SK-N-SH (cell line): ENCODE data around the gene SYT5. TPM values are rescaled to one million over a fixed set of nuclear protein-coding genes. Genes with fewer than 3 reads are reported as not detected.

Experiments
- CTCF ChIA-PET: fragments of 300-600, 350-600 bp; formaldehyde crosslinking; extraction: SDS; loops from one replicate; lab custom pipeline; 2021; lab: Yijun Ruan, JAX
- POLR2A ChIA-PET: fragments of 350-600 bp; sonication (Branson Sonifier 250); formaldehyde crosslinking; extraction: SDS; loops from one replicate; lab custom pipeline; 2020; ENCODE audit warnings: antibody characterized with exemption, inconsistent platforms; lab: Yijun Ruan, JAX
- DNase-seq: peaks from one replicate; pipeline ENCODE4 v3.0.0; 2012
- H2AFZ ChIP-seq: fragments of 200-600 bp; sonication (generic); 2 replicates; pipeline ENCODE4 v1.8.1; 2016; ENCODE audit warnings: antibody characterized with exemption, mild to moderate bottlenecking, low read depth
- H3F3A ChIP-seq: fragments of 200-600 bp; sonication (generic); replicated peaks from 2 replicates; pipeline ENCODE3; 2016; ENCODE audit warnings: antibody characterized with exemption, mild to moderate bottlenecking; ENCODE audit not compliant: insufficient read depth
- H3K27ac ChIP-seq, 2 experiments: fragments of 200-500 bp in 1 of 2; fragments of 200-600 bp in 1 of 2; sonication (Bioruptor generic) in 1 of 2; sonication (generic), shearing (Covaris generic) in 1 of 2; 2 replicates each; pipeline versions ENCODE4 v1.5.1 to v1.6.1; 2014 to 2016; ENCODE audit warnings: low read depth in 2 of 2, inconsistent platforms in 1 of 2, low read length in 1 of 2, mild to moderate bottlenecking in 1 of 2, mixed read lengths in 1 of 2
- H3K27me3 ChIP-seq: fragments of 200-600 bp; sonication (generic), shearing (Covaris generic); 2 replicates; pipeline ENCODE4 v1.6.1; 2016; ENCODE audit warnings: mixed run types; ENCODE audit not compliant: insufficient read depth
- H3K36me3 ChIP-seq, 2 experiments: fragments of 200-500 bp in 1 of 2; fragments of 200-600 bp in 1 of 2; sonication (Bioruptor generic) in 1 of 2; sonication (generic) in 1 of 2; replicated peaks in 1 of 2; 2 replicates each; pipeline versions ENCODE3 to v1.5.1; 2014 to 2016; ENCODE audit warnings: low read length in 1 of 2, mild to moderate bottlenecking in 1 of 2; ENCODE audit not compliant: insufficient read depth in 2 of 2, control insufficient read depth in 1 of 2
- H3K4me1 ChIP-seq, 2 experiments: fragments of 200-500 bp in 1 of 2; fragments of 200-600 bp in 1 of 2; sonication (Bioruptor generic) in 1 of 2; sonication (generic), shearing (Covaris generic) in 1 of 2; 2 replicates each; pipeline versions ENCODE4 v1.5.1 to v1.6.1; 2014 to 2016; ENCODE audit warnings: low read depth in 1 of 2, low read length in 1 of 2, mixed run types in 1 of 2; ENCODE audit not compliant: insufficient read depth in 2 of 2, control insufficient read depth in 1 of 2
- H3K4me2 ChIP-seq: fragments of 200-600 bp; sonication (generic), shearing (Covaris generic); 2 replicates; pipeline ENCODE4 v1.6.1; 2017; ENCODE audit warnings: mixed run types
- H3K4me3 ChIP-seq, 2 experiments: fragments of 200-500 bp in 1 of 2; fragments of 200-600 bp in 1 of 2; sonication (Bioruptor generic) in 1 of 2; sonication (generic), shearing (Covaris generic) in 1 of 2; 2 replicates each; pipeline versions ENCODE4 v1.5.1 to v1.8.1; 2014 to 2016; ENCODE audit warnings: low read depth in 2 of 2, inconsistent platforms in 1 of 2, low read length in 1 of 2, mild to moderate bottlenecking in 1 of 2, mixed read lengths in 1 of 2, moderate library complexity in 1 of 2
- H3K79me2 ChIP-seq: fragments of 200-600 bp; sonication (generic); 2 replicates; pipeline ENCODE4 v1.8.1; 2017; ENCODE audit warnings: mild to moderate bottlenecking; ENCODE audit not compliant: insufficient read depth
- H3K9ac ChIP-seq: fragments of 200-600 bp; sonication (generic); 2 replicates; pipeline ENCODE4 v1.6.1; 2017; ENCODE audit warnings: mixed run types
- H3K9me2 ChIP-seq: fragments of 200-600 bp; sonication (generic); 2 replicates; pipeline ENCODE4 v1.6.1; 2017; ENCODE audit warnings: mixed run types
- H3K9me3 ChIP-seq: fragments of 200-600 bp; sonication (generic); 2 replicates; pipeline ENCODE4 v1.6.1; 2017; ENCODE audit warnings: mixed run types, mild to moderate bottlenecking, moderate library complexity
- H4K20me1 ChIP-seq: fragments of 200-600 bp; sonication (generic); 2 replicates; pipeline ENCODE4 v1.6.1; 2017; ENCODE audit warnings: mild to moderate bottlenecking, mixed run types; ENCODE audit not compliant: insufficient read depth
- EZH2phosphoT487 ChIP-seq: fragments of 200-600 bp; sonication (generic); IDR thresholded peaks from 2 replicates; pipeline ENCODE4 v1.6.1; 2017; ENCODE audit warnings: low read depth, mixed run types, mild to moderate bottlenecking, antibody characterized with exemption, moderate library complexity, borderline replicate concordance
- FOSL2 ChIP-seq: IDR thresholded peaks from 2 replicates; pipeline ENCODE4 v1.4.0; 2012; ENCODE audit warnings: low read depth, mild to moderate bottlenecking, moderate library complexity, borderline replicate concordance
- GABPA ChIP-seq: IDR thresholded peaks from 2 replicates; pipeline ENCODE4 v1.4.0; 2012; ENCODE audit warnings: low read depth, mild to moderate bottlenecking
- GATA2 ChIP-seq: sonication (generic); formaldehyde crosslinking; IDR thresholded peaks from 2 replicates; pipeline ENCODE4 v1.5.0; 2020; ENCODE audit warnings: mild to moderate bottlenecking, missing genetic modification reagents
- MXI1 ChIP-seq: IDR thresholded peaks from 2 replicates; pipeline ENCODE4 v1.6.1; 2012; ENCODE audit warnings: mild to moderate bottlenecking, low read depth, low read length, improper control_type of control experiment
- NRF1 ChIP-seq: IDR thresholded peaks from 2 replicates; pipeline ENCODE4 v1.6.1; 2012; ENCODE audit warnings: low read depth, mild to moderate bottlenecking, low read length
- RFX5 ChIP-seq: IDR thresholded peaks from 2 replicates; pipeline ENCODE4 v1.6.1; 2012; ENCODE audit warnings: mild to moderate bottlenecking, improper control_type of control experiment, low read length
- RXRA ChIP-seq: IDR thresholded peaks from 2 replicates; pipeline ENCODE4 v1.4.0; 2012; ENCODE audit warnings: low read depth, mild to moderate bottlenecking, borderline replicate concordance
- SIN3A ChIP-seq: IDR thresholded peaks from 2 replicates; pipeline ENCODE4 v1.6.1; 2012; ENCODE audit warnings: low read depth, mild to moderate bottlenecking, low read length, moderate library complexity, borderline replicate concordance
- SMC3 ChIP-seq: IDR thresholded peaks from 2 replicates; pipeline ENCODE4 v1.6.1; 2012; ENCODE audit warnings: low read depth, low read length, improper control_type of control experiment
- TAF1 ChIP-seq: IDR thresholded peaks from 2 replicates; pipeline ENCODE4 v1.6.1; 2012; ENCODE audit warnings: low read depth, mild to moderate bottlenecking, low read length, moderate library complexity, borderline replicate concordance
- TCF12 ChIP-seq: IDR thresholded peaks from 2 replicates; pipeline ENCODE4 v1.4.0; 2012
- TEAD4 ChIP-seq: IDR thresholded peaks from 2 replicates; pipeline ENCODE4 v1.4.0; 2012; ENCODE audit warnings: mild to moderate bottlenecking, borderline replicate concordance; ENCODE audit not compliant: insufficient read depth
- WGBS: methylation state at CpG from one replicate; pipeline ENCODE4 v1.1.6; 2017; ENCODE audit warnings: low lambda C conversion rate; 5-methylcytosine and 5-hydroxymethylcytosine counted together
- polyA plus RNA-seq, 3 experiments: library from polyadenylated mRNA; depleted of rRNA; stranded (reverse); fragments of >200 nt; gene quantifications; 2 replicates each; pipeline ENCODE4 v1.2.3, GENCODE V29; 2012
- TF ChIP-seq, protein P1 (sequence below): fragments of 150-350 bp; IDR thresholded peaks from 2 replicates; pipeline ENCODE4 v1.6.1; 2016; ENCODE audit warnings: mild to moderate bottlenecking, low read depth, low read length
- TF ChIP-seq, protein P2 (sequence below): IDR thresholded peaks from 2 replicates; pipeline ENCODE4 v1.4.0; 2012; ENCODE audit warnings: low read depth, borderline replicate concordance
- TF ChIP-seq, protein P3 (sequence below): IDR thresholded peaks from 2 replicates; pipeline ENCODE4 v1.6.1; 2012; ENCODE audit warnings: mild to moderate bottlenecking, low read depth, low read length, moderate library complexity
- TF ChIP-seq, protein P4 (sequence below): fragments of 150-350 bp; IDR thresholded peaks from 2 replicates; pipeline ENCODE4 v1.6.1; 2017; ENCODE audit warnings: antibody characterized with exemption, low read length, low read depth, borderline replicate concordance
- TF ChIP-seq, protein P5 (sequence below): IDR thresholded peaks from 2 replicates; pipeline ENCODE4 v1.4.0; 2012; ENCODE audit warnings: low read depth
- TF ChIP-seq, protein P6 (sequence below): IDR thresholded peaks from 2 replicates; pipeline ENCODE4; 2012

The SYT5 gene
- polyA plus RNA-seq, 1 of the 3 experiments (the other 2 are of a cell fraction), result 0.21 TPM

DNA sequence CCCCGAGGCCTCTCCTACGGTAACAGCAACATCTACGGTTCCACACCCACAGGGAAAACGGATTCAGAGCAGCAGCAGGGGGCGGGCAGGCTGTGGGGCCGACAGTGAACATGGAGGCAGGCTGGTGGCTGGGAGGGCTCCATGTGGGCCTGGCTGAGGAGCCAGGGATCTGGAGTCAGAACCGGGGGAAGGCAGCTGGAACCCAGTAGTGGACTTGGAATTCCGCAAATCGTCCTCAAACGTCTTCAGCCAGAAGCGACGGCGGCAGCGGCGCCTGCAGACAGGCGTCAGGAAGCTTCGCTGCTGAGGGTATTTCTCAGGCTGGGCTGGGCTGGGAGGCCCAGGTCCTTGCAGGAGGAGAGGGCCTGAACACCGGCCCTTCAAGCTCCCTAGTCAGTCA lies 46.7 kb upstream of the SYT5 start:
- peaks cover 0 to 38% of the 10 kb centered on the region in 2 experiments; a peak in 1 of 4 replicates for H3K4me1 ChIP-seq
- POLR2A ChIA-PET, result interaction anchor here (1.2 to 1.8 kb wide), 2 partner anchors 11 to 157 kb away, joined by 4 to 17 read pairs; partner anchors contain the start of gene TMEM238
- H3K36me3 ChIP-seq, result peaks cover 0 to 48% of the 10 kb centered on the region in 2 experiments
- no peaks in the 10 kb centered on the region for H3K79me2 ChIP-seq
- no peaks in the 10 kb centered on the region for H3K27me3 ChIP-seq
- peaks cover 16% of the 10 kb centered on the region; the same call in 1 of the 2 replicates for H4K20me1 ChIP-seq
- no peaks in the 10 kb centered on the region for H3K9me3 ChIP-seq
- H3F3A ChIP-seq, result no peaks in the 10 kb centered on the region
- H3K27ac ChIP-seq, result peak overlapping the region in 1 of 2 experiments; percentile 78; a peak in 1 of 4 replicates
- CTCF ChIA-PET, result interaction anchor here (1.3 to 2.1 kb wide), 3 partner anchors 20 to 75 kb away, joined by 5 to 7 read pairs (median 5); no protein-coding TSS in a partner anchor
- no peaks in the 10 kb centered on the region for H3K9me2 ChIP-seq
- DNase-seq, result peak; percentile 21
- no peak overlapping the region for H3K4me2 ChIP-seq
- H3K9ac ChIP-seq, result no peak overlapping the region
- WGBS, result 92% methylated on average over 18 of the region's 18 CpGs
- no peak overlapping the region for H2AFZ ChIP-seq
- TF ChIP-seq GABPA (no peak), TAF1 (no peak), MXI1 (no peak), FOSL2 (no peak), SMC3 (no peak), SIN3A (no peak), GATA2 (no peak), RFX5 (no peak), RXRA (no peak), EZH2phosphoT487 (no peak), NRF1 (no peak), TEAD4 (no peak), TCF12 (no peak)
- TF ChIP-seq, protein P1, sequence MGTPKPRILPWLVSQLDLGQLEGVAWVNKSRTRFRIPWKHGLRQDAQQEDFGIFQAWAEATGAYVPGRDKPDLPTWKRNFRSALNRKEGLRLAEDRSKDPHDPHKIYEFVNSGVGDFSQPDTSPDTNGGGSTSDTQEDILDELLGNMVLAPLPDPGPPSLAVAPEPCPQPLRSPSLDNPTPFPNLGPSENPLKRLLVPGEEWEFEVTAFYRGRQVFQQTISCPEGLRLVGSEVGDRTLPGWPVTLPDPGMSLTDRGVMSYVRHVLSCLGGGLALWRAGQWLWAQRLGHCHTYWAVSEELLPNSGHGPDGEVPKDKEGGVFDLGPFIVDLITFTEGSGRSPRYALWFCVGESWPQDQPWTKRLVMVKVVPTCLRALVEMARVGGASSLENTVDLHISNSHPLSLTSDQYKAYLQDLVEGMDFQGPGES, result no peak
- TF ChIP-seq, protein P2, sequence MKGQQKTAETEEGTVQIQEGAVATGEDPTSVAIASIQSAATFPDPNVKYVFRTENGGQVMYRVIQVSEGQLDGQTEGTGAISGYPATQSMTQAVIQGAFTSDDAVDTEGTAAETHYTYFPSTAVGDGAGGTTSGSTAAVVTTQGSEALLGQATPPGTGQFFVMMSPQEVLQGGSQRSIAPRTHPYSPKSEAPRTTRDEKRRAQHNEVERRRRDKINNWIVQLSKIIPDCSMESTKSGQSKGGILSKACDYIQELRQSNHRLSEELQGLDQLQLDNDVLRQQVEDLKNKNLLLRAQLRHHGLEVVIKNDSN, result no peak
- TF ChIP-seq, protein P3, sequence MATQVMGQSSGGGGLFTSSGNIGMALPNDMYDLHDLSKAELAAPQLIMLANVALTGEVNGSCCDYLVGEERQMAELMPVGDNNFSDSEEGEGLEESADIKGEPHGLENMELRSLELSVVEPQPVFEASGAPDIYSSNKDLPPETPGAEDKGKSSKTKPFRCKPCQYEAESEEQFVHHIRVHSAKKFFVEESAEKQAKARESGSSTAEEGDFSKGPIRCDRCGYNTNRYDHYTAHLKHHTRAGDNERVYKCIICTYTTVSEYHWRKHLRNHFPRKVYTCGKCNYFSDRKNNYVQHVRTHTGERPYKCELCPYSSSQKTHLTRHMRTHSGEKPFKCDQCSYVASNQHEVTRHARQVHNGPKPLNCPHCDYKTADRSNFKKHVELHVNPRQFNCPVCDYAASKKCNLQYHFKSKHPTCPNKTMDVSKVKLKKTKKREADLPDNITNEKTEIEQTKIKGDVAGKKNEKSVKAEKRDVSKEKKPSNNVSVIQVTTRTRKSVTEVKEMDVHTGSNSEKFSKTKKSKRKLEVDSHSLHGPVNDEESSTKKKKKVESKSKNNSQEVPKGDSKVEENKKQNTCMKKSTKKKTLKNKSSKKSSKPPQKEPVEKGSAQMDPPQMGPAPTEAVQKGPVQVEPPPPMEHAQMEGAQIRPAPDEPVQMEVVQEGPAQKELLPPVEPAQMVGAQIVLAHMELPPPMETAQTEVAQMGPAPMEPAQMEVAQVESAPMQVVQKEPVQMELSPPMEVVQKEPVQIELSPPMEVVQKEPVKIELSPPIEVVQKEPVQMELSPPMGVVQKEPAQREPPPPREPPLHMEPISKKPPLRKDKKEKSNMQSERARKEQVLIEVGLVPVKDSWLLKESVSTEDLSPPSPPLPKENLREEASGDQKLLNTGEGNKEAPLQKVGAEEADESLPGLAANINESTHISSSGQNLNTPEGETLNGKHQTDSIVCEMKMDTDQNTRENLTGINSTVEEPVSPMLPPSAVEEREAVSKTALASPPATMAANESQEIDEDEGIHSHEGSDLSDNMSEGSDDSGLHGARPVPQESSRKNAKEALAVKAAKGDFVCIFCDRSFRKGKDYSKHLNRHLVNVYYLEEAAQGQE, result no peak
- TF ChIP-seq, protein P4, sequence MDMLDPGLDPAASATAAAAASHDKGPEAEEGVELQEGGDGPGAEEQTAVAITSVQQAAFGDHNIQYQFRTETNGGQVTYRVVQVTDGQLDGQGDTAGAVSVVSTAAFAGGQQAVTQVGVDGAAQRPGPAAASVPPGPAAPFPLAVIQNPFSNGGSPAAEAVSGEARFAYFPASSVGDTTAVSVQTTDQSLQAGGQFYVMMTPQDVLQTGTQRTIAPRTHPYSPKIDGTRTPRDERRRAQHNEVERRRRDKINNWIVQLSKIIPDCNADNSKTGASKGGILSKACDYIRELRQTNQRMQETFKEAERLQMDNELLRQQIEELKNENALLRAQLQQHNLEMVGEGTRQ, result no peak
- TF ChIP-seq, protein P5, sequence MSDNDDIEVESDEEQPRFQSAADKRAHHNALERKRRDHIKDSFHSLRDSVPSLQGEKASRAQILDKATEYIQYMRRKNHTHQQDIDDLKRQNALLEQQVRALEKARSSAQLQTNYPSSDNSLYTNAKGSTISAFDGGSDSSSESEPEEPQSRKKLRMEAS, result no peak
- TF ChIP-seq, protein P6, sequence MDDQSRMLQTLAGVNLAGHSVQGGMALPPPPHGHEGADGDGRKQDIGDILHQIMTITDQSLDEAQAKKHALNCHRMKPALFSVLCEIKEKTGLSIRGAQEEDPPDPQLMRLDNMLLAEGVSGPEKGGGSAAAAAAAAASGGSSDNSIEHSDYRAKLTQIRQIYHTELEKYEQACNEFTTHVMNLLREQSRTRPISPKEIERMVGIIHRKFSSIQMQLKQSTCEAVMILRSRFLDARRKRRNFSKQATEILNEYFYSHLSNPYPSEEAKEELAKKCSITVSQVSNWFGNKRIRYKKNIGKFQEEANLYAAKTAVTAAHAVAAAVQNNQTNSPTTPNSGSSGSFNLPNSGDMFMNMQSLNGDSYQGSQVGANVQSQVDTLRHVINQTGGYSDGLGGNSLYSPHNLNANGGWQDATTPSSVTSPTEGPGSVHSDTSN, result no peak
- H3K4me3 ChIP-seq, result no peak overlapping the region
